ENCODE results near the gene PDIA2.

Gene PDIA2

DNA sequence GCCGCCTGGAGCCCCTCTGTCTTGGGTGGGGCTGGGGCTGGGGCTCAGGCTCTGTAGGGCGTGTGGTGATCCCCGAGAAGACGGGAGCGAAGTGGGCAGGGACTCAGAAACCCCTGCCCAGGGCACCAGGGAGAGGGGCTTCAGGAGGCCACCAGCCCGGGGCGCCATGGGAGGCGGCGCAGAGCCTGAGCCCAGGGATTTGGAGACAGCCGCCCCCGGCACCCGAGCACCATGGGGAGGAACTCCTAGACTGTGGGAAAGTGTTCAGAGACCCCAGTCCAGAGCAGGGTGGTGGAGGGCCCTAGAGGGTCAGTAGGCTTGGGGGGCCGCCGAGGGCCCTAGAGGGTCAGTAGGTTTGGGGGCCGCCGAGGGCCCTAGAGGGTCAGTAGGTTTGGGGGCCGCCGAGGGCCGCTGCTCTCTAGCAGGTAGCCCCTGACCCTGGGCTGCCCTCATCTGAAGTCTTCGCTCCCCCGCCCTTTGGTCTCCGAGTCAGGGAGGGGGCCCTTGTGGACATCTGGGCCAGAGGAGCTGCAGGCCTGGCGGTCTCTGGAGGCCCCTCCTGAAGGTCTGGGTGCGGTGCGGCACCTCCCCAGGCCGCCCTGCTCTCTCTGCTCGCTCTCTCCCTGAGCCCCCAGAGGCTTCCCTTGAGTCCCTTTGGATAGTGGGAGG, 1.8 kb upstream of the PDIA2 start:
- no peak for DNase-seq

DNA sequence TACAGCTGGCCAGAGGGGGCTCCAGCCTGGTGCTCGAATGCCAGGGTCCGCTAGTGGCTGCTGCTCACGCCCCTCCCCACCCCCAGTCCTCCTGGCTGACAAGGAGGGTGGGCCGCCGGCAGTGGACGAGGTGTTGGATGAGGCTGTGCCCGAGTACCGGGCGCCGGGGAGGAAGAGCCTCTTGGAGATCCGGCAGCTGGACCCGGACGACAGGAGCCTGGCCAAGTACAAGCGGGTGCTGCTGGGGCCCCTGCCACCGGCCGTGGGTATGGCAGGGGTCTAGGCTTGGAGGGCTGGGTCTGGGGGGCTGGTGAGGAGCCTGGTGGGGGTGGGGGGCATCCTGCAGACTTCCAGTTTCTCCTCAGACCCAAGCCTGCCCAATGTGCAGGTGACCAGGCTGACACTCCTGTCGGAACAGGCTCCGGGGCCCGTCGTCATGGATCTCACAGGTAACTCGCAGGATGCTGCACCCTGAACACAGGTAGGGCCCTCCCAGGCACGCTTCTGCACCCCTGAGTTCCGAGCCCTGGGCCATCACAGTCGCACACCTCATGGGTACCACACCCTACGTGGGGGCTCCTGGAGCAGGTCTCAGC, 1.2 kb upstream of the PDIA2 start:
- DNase-seq = no peak

- no peak for DNase-seq
Observed at GRCh38 chr16:282491-282890, 473 bp upstream of the PDIA2 start.

GRCh38 chr16:284204-285120, 1.5 kb downstream of the PDIA2 start:
- DNase-seq = no peak

GRCh38 chr16:285146-286055, 2.4 kb downstream of the PDIA2 start:
- no peak for DNase-seq

DNA sequence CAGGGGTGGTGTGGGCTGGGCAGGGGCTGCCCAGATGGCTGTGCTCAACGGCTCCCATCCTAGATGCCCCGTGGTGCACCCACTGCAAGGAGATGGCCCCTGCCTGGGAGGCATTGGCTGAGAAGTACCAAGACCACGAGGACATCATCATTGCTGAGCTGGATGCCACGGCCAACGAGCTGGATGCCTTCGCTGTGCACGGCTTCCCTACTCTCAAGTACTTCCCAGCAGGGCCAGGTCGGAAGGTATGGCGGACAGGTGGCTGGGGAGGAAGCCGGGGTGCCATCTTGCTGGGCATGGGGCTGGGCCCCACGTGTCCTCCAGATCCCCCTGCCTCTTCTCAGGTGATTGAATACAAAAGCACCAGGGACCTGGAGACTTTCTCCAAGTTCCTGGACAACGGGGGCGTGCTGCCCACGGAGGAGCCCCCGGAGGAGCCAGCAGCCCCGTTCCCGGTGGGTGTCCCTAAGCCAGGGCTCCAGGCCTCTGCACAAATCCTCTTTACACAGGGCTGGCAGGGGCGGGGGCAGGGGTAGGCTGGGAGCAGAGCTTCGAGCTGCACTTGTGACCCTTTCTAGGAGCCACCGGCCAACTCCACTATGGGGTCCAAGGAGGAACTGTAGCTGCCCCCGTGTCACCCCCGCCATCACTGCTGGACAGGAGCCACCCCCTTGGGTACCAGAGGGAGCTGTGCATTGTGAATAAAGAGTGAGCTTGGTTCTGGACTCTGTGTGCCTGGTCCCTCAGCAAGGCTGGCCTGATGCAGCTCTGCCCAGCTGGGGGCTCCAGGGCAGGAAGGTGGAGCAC, 3.7 kb downstream of the PDIA2 start:
- DNase-seq = no peak

GRCh38 chr16:287298-287811, 4.4 kb downstream of the PDIA2 start:
- no peak for DNase-seq

DNA sequence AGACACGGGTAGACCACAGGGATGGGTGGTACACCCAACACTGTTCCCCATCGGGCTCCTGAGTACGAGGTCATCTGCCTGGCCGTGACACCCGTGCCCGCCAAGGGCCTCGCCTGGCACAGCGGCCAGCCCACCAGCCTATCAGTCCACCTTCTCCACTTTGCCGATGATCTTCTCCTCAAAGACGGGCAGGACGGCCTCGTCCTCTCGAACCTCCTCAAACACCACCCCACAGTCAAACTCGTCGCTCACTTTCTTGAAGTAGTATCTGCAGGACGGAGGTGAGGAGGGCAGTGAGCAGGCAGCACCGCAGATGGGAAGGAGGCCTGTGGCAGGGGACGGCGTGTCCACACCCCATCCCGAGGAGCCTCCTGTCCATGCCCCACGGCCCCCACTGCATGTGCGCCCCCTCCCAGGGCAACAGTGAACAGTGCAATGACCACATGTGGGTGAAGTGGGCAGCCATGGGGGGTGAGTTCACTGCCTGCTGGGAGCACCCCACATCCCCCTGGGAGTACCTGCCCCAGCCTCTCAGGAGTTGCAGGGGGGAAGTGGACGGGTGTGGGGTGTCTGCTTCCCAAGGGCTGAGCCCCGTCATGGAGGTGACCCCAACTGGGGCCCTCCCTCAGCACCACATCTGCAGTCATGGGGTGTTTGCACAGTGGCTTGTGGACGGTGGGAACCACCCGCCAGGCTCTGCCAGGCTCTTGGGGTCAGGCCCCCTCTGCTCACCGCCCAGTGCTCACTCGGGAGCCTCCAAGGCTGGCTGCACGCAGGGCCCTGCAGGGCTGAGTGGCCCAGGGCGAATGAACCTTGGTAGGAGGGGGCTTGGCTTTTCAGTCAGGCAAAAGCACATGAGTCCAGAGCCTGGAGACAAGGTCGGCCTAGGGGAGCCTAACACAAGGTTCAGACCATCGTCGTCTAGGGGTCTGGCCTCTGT, 5.3 kb downstream of the PDIA2 start:
- no peak for DNase-seq

DNA sequence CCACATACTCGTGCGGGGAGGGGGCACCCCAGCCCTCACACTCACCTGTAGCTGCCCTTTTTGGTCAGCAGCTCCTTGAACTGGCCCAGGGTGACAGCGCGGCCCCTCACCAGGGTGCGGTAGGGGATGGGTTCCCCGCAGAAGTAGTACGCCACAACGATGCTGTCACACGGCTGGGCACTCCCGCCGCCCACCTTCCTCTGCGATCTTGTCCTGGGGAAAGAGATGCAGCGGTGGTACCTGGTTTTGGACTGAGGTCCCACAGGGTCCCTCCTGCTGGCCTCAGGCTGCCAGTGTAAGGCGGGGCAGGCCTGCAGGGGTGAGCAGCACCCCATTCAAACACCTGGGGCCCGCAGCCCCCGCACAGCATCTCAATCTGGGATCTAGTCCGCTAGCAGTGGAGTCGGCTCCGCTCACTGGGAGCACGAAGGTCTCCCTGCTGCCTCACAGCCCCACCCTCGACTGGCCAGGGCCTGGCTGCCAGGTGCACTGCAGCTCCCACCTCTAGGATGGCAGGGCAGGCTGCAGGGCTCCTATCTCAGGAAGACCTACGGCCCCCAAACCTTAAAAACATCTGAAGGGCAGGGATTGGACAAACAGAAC, 6.5 kb downstream of the PDIA2 start:
- no peak for DNase-seq

DNA sequence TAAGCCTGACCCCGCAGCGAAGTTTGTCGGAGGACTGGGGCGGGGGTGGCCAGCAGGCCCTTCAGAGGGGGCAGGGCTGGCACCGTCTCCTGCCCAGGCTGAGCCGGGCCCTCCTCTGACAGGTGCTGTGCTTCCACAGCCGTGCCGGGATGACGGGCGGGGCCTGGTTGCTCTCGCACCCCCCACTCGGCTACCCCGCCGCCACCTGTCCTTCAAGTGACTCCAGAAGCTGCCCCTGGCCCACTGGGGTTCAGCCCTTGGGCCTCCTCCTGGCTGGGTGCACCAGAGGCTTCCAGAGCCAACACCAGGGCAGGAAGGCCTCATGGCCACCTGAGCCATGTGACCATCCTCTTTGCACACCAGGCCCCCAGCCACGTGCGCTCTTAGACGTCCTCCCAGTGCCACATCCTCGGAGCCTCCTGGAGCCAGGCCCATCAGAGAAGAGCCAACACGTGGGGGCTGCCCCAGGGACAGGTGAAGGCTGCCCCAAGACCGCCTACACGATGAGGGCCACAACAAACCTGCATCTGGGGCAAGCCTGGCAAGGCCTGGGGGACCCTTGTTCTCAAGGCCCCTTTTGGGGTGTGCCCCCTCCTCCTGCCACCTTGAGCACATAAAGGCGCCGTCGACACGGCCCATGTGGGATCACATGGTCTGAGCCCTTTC, 7.2 kb downstream of the PDIA2 start:
- no peak for DNase-seq

GRCh38 chr16:290681-291405, 7.9 kb downstream of the PDIA2 start:
- DNase-seq = no peak

- no peak for DNase-seq
Observed at GRCh38 chr16:291539-291938, 8.6 kb downstream of the PDIA2 start.

DNA sequence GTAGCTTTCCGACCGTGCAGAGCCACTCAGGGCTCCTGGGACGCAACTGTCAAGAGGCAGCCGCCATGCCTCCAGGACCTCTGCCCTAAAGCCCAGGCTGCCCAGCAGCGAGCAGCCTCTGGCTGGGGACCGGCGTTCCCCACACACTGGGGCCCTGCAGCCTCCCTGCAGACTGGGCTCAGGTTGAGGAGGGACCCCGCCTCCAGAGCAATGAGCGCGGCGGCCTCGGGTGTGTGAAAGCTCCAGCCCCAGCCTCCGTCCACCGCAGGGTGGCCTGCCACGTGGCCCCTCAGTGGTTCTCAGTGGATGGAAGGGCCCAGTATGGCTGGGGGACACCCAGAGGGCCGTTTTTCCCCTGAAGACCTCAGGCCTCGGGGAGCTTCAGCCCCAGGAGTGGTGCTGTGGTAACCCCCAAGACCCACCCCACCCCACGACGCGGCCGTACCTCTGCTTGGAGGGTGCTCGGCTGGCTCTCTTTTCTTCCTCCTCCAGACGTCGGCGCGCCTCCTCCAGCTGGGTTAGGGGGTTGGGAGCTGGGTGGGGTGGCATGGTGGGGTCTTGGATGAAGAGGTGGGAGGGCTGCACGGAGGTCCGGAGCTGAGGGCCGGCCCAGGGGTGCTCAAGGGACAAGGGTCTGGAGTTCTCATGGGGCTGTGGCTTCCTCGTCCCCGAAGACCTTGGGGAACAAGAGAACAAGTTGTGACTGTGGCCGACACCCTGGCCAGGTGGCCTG, 10.2 kb downstream of the PDIA2 start:
- DNase-seq = no peak

DNA sequence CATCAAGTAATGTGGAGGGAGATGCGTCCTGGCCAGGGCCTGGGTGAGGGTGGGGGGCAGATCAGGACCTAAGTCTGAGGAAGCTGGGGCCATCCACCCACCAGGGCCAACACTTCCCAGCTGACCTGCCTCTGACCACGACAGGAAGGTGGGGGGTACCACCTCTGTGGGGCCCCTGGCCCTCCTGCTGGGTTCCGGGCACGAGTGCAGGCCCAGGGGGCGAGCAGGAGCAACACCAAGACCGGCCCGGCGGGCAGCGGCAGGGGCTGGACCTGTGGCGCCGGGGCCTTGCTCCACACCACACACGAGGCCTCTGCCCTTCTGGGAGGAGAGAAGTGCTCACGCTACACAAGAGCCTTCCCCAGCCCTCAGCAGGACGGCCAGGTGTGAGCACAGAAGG, 13.3 kb downstream of the PDIA2 start:
- DNase-seq = no peak

DNA sequence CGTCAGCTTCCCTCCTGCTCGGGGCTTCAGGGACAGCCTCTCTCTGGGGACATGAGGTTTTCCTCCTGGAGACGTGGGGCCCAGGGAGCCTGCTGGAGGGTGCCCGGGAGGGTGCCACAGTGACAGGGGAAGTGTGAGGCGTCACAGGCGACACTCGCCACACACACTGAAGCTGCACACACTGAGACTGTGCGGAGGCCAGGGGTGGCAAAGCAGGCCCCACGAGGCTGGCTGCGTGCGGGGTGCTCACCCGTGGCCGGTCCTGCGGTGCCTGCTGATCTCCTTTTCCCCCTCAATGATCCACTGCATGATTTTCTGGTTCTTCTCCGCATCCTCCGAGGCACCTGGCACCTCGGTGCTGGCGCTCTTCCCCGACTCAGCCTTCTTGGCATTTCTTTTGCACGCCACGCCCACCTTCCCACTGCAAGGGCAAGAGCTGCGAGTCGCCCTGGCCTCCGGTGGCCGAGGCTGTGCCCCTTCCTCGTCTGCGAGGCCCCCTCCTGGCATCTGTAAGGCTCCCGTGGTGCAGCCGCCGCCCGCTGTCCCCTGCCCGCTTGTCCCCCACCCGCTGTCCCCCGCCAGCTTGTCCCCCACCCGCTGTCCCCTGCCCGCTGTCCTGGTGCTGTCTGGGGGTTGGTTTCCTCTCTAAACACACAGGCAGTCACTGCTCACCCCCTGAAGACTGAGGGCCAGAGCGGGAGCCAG, 14.0 kb downstream of the PDIA2 start:
- no peak for DNase-seq

GRCh38 chr16:297832-298231, 14.9 kb downstream of the PDIA2 start:
- DNase-seq = no peak

DNA sequence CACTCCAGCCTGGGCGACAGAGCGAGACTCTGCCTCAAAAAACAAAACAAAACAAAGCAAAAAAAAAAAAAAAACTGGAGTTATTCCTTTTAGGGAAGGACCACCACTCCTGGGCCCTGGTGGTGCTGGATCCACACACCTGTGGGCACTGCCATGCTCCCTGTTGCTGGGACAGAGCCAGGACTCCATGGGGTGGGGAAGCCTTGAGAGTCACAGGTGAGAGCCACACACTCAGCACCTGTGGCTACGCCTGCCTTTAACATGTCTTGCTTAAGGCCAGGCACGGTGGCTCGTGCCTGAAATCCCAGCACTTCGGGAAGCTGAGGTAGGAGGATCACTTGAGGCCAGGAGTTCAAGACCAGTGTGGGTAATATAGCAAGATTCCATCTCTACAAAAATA, 18.3 kb downstream of the PDIA2 start:
- no peak for DNase-seq
